Esophagus squamous epithelium (tissue), 4 donors: ENCODE data around the gene ARHGAP32.

ENCODE experiments used
- POLR2A ChIP-seq, 4 donors: fragments of 450-650 bp; IDR thresholded peaks; one replicate each; pipeline ENCODE4 v1.6.1; 2017; ENCODE audit warnings: antibody characterized with exemption in 4 of 4, mild to moderate bottlenecking in 4 of 4, moderate library complexity in 3 of 4
- TF ChIP-seq, protein P1 (sequence below), 6 experiments: fragments of 450-650 bp in 4 of 6; fragments of 200-600 bp in 2 of 6; sonication (generic) in 2 of 6; IDR thresholded peaks; one replicate each; pipeline ENCODE4 v1.5.1; 2016 to 2019; ENCODE audit warnings: antibody characterized with exemption in 6 of 6, mild to moderate bottlenecking in 4 of 6, moderate library complexity in 4 of 6

DNA sequence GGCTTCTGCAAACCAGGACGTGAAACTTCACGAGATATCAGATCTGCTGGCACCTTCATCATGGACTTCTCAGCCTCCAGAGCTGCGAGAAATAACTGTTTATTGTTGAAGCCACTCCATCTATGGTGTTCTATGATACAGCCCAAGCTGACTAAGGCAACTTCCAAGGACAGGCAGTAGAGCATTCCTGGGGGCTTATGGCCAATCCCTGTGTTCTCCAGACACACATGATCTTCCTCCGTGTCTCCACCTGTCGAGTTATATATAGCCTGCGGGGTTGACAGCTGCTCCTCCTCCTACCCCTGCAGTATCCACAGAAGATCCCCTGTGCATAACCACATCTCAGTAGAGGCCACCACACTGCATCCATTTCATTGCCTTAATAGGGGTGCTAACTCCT is 260.5 kb downstream of the ARHGAP32 start:
- TF ChIP-seq, protein P1, sequence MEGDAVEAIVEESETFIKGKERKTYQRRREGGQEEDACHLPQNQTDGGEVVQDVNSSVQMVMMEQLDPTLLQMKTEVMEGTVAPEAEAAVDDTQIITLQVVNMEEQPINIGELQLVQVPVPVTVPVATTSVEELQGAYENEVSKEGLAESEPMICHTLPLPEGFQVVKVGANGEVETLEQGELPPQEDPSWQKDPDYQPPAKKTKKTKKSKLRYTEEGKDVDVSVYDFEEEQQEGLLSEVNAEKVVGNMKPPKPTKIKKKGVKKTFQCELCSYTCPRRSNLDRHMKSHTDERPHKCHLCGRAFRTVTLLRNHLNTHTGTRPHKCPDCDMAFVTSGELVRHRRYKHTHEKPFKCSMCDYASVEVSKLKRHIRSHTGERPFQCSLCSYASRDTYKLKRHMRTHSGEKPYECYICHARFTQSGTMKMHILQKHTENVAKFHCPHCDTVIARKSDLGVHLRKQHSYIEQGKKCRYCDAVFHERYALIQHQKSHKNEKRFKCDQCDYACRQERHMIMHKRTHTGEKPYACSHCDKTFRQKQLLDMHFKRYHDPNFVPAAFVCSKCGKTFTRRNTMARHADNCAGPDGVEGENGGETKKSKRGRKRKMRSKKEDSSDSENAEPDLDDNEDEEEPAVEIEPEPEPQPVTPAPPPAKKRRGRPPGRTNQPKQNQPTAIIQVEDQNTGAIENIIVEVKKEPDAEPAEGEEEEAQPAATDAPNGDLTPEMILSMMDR (IDR thresholded peaks at IDR 0.05): no peak
- TF ChIP-seq POLR2A (IDR thresholded peaks at IDR 0.05): no peak
